Keratinocyte (primary cell): ENCODE measurements around the gene TMBIM6. TPM values are rescaled to one million over a fixed set of nuclear protein-coding genes. Genes with fewer than 3 reads are reported as not detected.

Experiments used
- DNase-seq: peaks from one replicate; pipeline ENCODE4 v3.0.0-alpha.2; 2011; ENCODE audit warnings: low read depth, missing footprints, low spot score
- FAIRE-seq: peaks from 2 replicates; lab custom pipeline; 2011; peaks lifted over from hg19 to GRCh38; lab: Jason Lieb, UNC
- H2AFZ ChIP-seq: 2 replicates; pipeline ENCODE4 v1.6.0; 2012; ENCODE audit warnings: low read length, control low read depth, inconsistent platforms; ENCODE audit not compliant: control insufficient read depth
- H3K27ac ChIP-seq: 2 replicates; pipeline ENCODE4 v1.5.1; 2011; ENCODE audit warnings: low read length; ENCODE audit not compliant: control insufficient read depth, insufficient read depth
- H3K27me3 ChIP-seq: 3 replicates; pipeline ENCODE4 v1.6.0; 2011; ENCODE audit warnings: low read length; ENCODE audit not compliant: control insufficient read depth, insufficient read depth; ENCODE audit errors: extremely low read depth
- H3K36me3 ChIP-seq, 2 experiments: 2 replicates in 1 of 2; 3 replicates in 1 of 2; pipeline ENCODE4 v1.5.1; 2011; ENCODE audit warnings: low read length in 2 of 2, mild to moderate bottlenecking in 1 of 2; ENCODE audit not compliant: control insufficient read depth in 2 of 2, insufficient read depth in 2 of 2; ENCODE audit errors: extremely low read depth in 1 of 2
- H3K4me1 ChIP-seq: 3 replicates; pipeline ENCODE4 v1.5.1; 2011; ENCODE audit warnings: low read length; ENCODE audit not compliant: control insufficient read depth, insufficient read depth; ENCODE audit errors: extremely low read depth
- H3K4me2 ChIP-seq: 3 replicates; pipeline ENCODE4 v1.6.0; 2011; ENCODE audit warnings: low read depth, low read length; ENCODE audit not compliant: control insufficient read depth, insufficient read depth; ENCODE audit errors: extremely low read depth
- H3K4me3 ChIP-seq, 3 experiments: fragments of 200-600 bp in 1 of 3; sonication (generic) in 1 of 3; 2 replicates in 2 of 3; 3 replicates in 1 of 3; pipeline ENCODE4 v1.5.1; 2011 to 2016; ENCODE audit warnings: low read length in 3 of 3, mild to moderate bottlenecking in 3 of 3, control low read depth in 2 of 3, inconsistent platforms in 1 of 3, low read depth in 1 of 3, mixed read lengths in 1 of 3, mixed run types in 1 of 3, moderate library complexity in 1 of 3; ENCODE audit not compliant: control insufficient read depth in 2 of 3, insufficient read depth in 2 of 3; ENCODE audit errors: extremely low read depth in 1 of 3
- H3K79me2 ChIP-seq: 2 replicates; pipeline ENCODE4 v1.6.0; 2012; ENCODE audit warnings: low read length; ENCODE audit not compliant: control insufficient read depth, insufficient read depth
- H3K9ac ChIP-seq: 3 replicates; pipeline ENCODE4 v1.6.0; 2011; ENCODE audit warnings: low read length; ENCODE audit not compliant: control insufficient read depth, insufficient read depth; ENCODE audit errors: extremely low read depth
- H3K9me1 ChIP-seq: 3 replicates; pipeline ENCODE4 v1.6.0; 2011; ENCODE audit warnings: low read length; ENCODE audit not compliant: control insufficient read depth, insufficient read depth; ENCODE audit errors: extremely low read depth
- H3K9me3 ChIP-seq: 2 replicates; pipeline ENCODE4 v1.5.1; 2012; ENCODE audit warnings: low read depth, low read length; ENCODE audit not compliant: control insufficient read depth
- H4K20me1 ChIP-seq: 3 replicates; pipeline ENCODE4 v1.6.0; 2011; ENCODE audit warnings: low read length; ENCODE audit not compliant: control insufficient read depth, insufficient read depth; ENCODE audit errors: extremely low read depth
- CTCF ChIP-seq, 3 experiments: IDR thresholded peaks in 1 of 3; conservative IDR thresholded peaks in 1 of 3; optimal IDR thresholded peaks in 1 of 3; 2 replicates in 2 of 3; 3 replicates in 1 of 3; pipeline versions ENCODE3 to v1.5.1; 2011; ENCODE audit warnings: low read length in 3 of 3, mild to moderate bottlenecking in 3 of 3, moderate library complexity in 2 of 3, control low read depth in 1 of 3, inconsistent platforms in 1 of 3; ENCODE audit not compliant: insufficient read depth in 2 of 3; ENCODE audit errors: extremely low read depth in 1 of 3
- EZH2 ChIP-seq: IDR thresholded peaks from one replicate; pipeline ENCODE4 v1.6.1; 2012; ENCODE audit warnings: inconsistent platforms, mild to moderate bottlenecking, low read length, moderate library complexity
- dilution Hi-C: fragments of 300-500 bp; cut with MboI; formaldehyde crosslinking; loops from one replicate; pipeline ENCODE4 v1.7.0; 2020; ENCODE audit warnings: low sequenced_read_pairs; ENCODE audit not compliant: extremely low pct_ligation_motif_present
- polyA plus RNA-seq, 5 experiments: library from polyadenylated mRNA; depleted of rRNA in 3 of 5; stranded (reverse) in 3 of 5; stranded (forward) in 1 of 5; unstranded in 1 of 5; fragments of >200 nt; gene quantifications; 1 replicate in 1 of 5; 2 replicates in 3 of 5; 3 replicates in 1 of 5; pipeline versions ENCODE4 v1.2.1 to v1.2.3, GENCODE V29; 2011 to 2012; ENCODE audit warnings: missing spikeins in 2 of 5, low read depth in 1 of 5, low replicate concordance in 1 of 5

The TMBIM6 gene
- polyA plus RNA-seq, 1 donor (not counting 4 experiments of a cell fraction or from before 2014, with no cell fraction given), result 668 TPM

- FAIRE-seq, result no peak
- H3K9me1 ChIP-seq, result no peaks in the 10 kb centered on the region
Measured at GRCh38 chr12:49706351-49707127, 34.8 kb upstream of the TMBIM6 start.

GRCh38 chr12:49707128-49707811, 34.1 kb upstream of the TMBIM6 start, which contains the start of gene FMNL3:
FMNL3 (minus strand) TSS chr12:49707405; CDS start chr12:49707180, 225 bp downstream.
- DNase-seq (peak; percentile 50), FAIRE-seq (no peak)
- TF ChIP-seq EZH2, result peak; percentile 42
- peak; percentile 77 to 91 (median 89) for TF ChIP-seq CTCF (optimal IDR thresholded peaks at IDR 0.05 in 1 of 3, IDR thresholded peaks at IDR 0.05 in 1 of 3, conservative IDR thresholded peaks at IDR 0.05 in 1 of 3; ENCODE audit: extremely low read depth in 1 of 3, insufficient read depth in 2 of 3, low read length in 3 of 3)
- Histone ChIP-seq H3K9ac (peak within 1 kb of the TSS; percentile 40), H3K9me1 (no peaks in the 10 kb centered on the region), H3K79me2 (no peaks in the 10 kb centered on the region), H3K27ac (no peak within 1 kb of the TSS), H3K9me3 (no peaks in the 10 kb centered on the region), H4K20me1 (no peaks in the 10 kb centered on the region), H3K4me1 (no peaks in the 10 kb centered on the region), H3K4me2 (peak within 1 kb of the TSS; percentile 68), H2AFZ (peak within 1 kb of the TSS; percentile 67), H3K4me3 (peak within 1 kb of the TSS; percentile 48 to 64 (median 62)), H3K36me3 (no peaks in the 10 kb centered on the region), H3K27me3 (peaks cover 44% of the 10 kb centered on the region)
- dilution Hi-C loops, result no loop called here

More at GRCh38 chr12:49706351-49707127, 34.8 kb upstream of the TMBIM6 start:
- Histone ChIP-seq H3K79me2 (no peaks in the 10 kb centered on the region), H3K4me2 (peak overlapping the region; percentile 68), H3K36me3 (no peaks in the 10 kb centered on the region), H3K4me3 (peak overlapping the region; percentile 48 to 64 (median 62)), H3K9ac (peak overlapping the region; percentile 40), H4K20me1 (no peaks in the 10 kb centered on the region), H3K27ac (no peak overlapping the region), H3K9me3 (no peaks in the 10 kb centered on the region), H2AFZ (peak overlapping the region; percentile 67), H3K4me1 (no peaks in the 10 kb centered on the region), H3K27me3 (peaks cover 44% of the 10 kb centered on the region)
- peak; percentile 49 for TF ChIP-seq EZH2
- no peak for TF ChIP-seq CTCF (optimal IDR thresholded peaks at IDR 0.05 in 1 of 3, IDR thresholded peaks at IDR 0.05 in 1 of 3, conservative IDR thresholded peaks at IDR 0.05 in 1 of 3; ENCODE audit: extremely low read depth in 1 of 3, insufficient read depth in 2 of 3, low read length in 3 of 3)
- no peak for DNase-seq
- dilution Hi-C loops, result no loop called here
